ENCODE data around the gene SURF2. TPM values are rescaled to one million over a fixed set of nuclear protein-coding genes. Genes with fewer than 3 reads are reported as not detected.

SURF2 gene
- total RNA-seq, 1 donor from 2014 or later: 13.2 TPM

GRCh38 chr9:133406480-133407307 lies 50.3 kb downstream of the SURF2 start:
- peak; percentile 86 for DNase-seq (ENCODE audit: missing footprints)
- intact Hi-C loops (cut with DNase I): loop anchor here (1.0 kb wide), 1 partner anchor 80 kb away; no protein-coding TSS in a partner anchor
- ATAC-seq: peak; percentile 77

- ATAC-seq (no peak), DNase-seq (ENCODE audit: missing footprints) (no peak)
- intact Hi-C loops (cut with DNase I): no loop called here
Measured at GRCh38 chr9:133408042-133408441, 51.7 kb downstream of the SURF2 start.

Other genes with a start within 250 kb of the SURF2 start
- 33.7 TPM for gene RALGDS, start 235.3 kb upstream of the SURF2 start, total RNA-seq
- 8.2 TPM for gene GBGT1, start 192.6 kb upstream of the SURF2 start, total RNA-seq
- not detected for gene OBP2B, start 147.3 kb upstream of the SURF2 start, total RNA-seq
- gene ABO, start 81.3 kb upstream of the SURF2 start, total RNA-seq: 1.5 TPM
- gene SURF6, start 20.4 kb upstream of the SURF2 start, total RNA-seq: 13.4 TPM
- 20.8 TPM for gene MED22, start 8.4 kb upstream of the SURF2 start, total RNA-seq
- gene RPL7A, start 8.3 kb upstream of the SURF2 start, total RNA-seq: 977 TPM
- gene SURF1, start 63 bp upstream of the SURF2 start, total RNA-seq: 62.6 TPM
- gene SURF4, start 19.5 kb downstream of the SURF2 start, total RNA-seq: 68.4 TPM
- 0.27 TPM for gene STKLD1, start 19.8 kb downstream of the SURF2 start, total RNA-seq
- 18.7 TPM for gene REXO4, start 61.5 kb downstream of the SURF2 start, total RNA-seq
- 3.6 TPM for gene ADAMTS13, start 65.8 kb downstream of the SURF2 start, total RNA-seq
- gene CACFD1, start 103.4 kb downstream of the SURF2 start, total RNA-seq: 13.9 TPM
- gene SLC2A6, start 122.5 kb downstream of the SURF2 start, total RNA-seq: 2.7 TPM
- gene MYMK, start 168.4 kb downstream of the SURF2 start, total RNA-seq: not detected
- 9.5 TPM for gene ADAMTSL2, start 178.2 kb downstream of the SURF2 start, total RNA-seq

Data from Right ventricle myocardium inferior (tissue), 1 donor.